Left ventricle myocardium superior (tissue), 1 donor: ENCODE measurements around the gene CELSR1. TPM values are rescaled to one million over a fixed set of nuclear protein-coding genes. Genes with fewer than 3 reads are reported as not detected.

Experiments used
- ATAC-seq: fragments of 200-7000 bp; cut with Tn5 transposase; one replicate; pipeline ENCODE4 v1.9.1; 2020; ENCODE audit warnings: mild to moderate bottlenecking, moderate library complexity
- DNase-seq: peaks from one replicate; pipeline ENCODE4 v3.0.0-alpha.2; 2020
- intact Hi-C: fragments of 100-400 bp; cut with micrococcal nuclease; formaldehyde crosslinking; loops from one replicate; pipeline ENCODE4 v1.11.0; 2022
- long read RNA-seq: library from polyadenylated mRNA; unstranded; transcript quantifications from one replicate; pipeline ENCODE4 v2.0.0, GENCODE V29; 2021
- total RNA-seq: library from RNA; stranded (reverse); fragmentation: NEBNext Ultra II Directional; extraction: Animal tissue kit (Norgen Biotek cat#: 25700); gene quantifications from one replicate; pipeline ENCODE4 v1.2.1, GENCODE V29; 2021
- donor health status: DM: no; HTN: yes; CAD: no; lungs with severe emphysema.

The CELSR1 gene
- total RNA-seq, result 9.7 TPM
- long read RNA-seq, partial matches to known transcripts, result 14 of 21 reads
- long read RNA-seq, other reads (novel, unspliced or antisense), result 7 of 21 reads

GRCh38 chr22:46537225-46537945 lies at the start of gene CELSR1:
Gene CELSR1 (minus strand): TSS chr22:46537620. CDS start chr22:46537170, 450 bp downstream.
- ATAC-seq (peak; percentile 65), DNase-seq (peak; percentile 59)
- intact Hi-C loops, result no loop called here

- ATAC-seq, result no peak
- intact Hi-C loops, result no loop called here
- peak; percentile 20 for DNase-seq
Observed at GRCh38 chr22:46587061-46587460, 49.6 kb upstream of the CELSR1 start.

- ATAC-seq (no peak), DNase-seq (peak; percentile 23)
- intact Hi-C loops, result no loop called here
Observed at GRCh38 chr22:46586531-46587011, 49.2 kb upstream of the CELSR1 start.

- DNase-seq, result no peak
- intact Hi-C loops, result no loop called here
- no peak for ATAC-seq
Observed at GRCh38 chr22:46586123-46586519, 48.7 kb upstream of the CELSR1 start.

GRCh38 chr22:46585340-46586122 lies 48.1 kb upstream of the CELSR1 start:
- intact Hi-C loops, result no loop called here
- peak; percentile 15 for DNase-seq
- ATAC-seq, result no peak

GRCh38 chr22:46584081-46584921 lies 46.9 kb upstream of the CELSR1 start:
- ATAC-seq (no peak), DNase-seq (peak; percentile 48)
- intact Hi-C loops, result no loop called here

- no peak for ATAC-seq
- peak; percentile 29 for DNase-seq
- intact Hi-C loops, result no loop called here
Observed at GRCh38 chr22:46583571-46583970, 46.2 kb upstream of the CELSR1 start.

GRCh38 chr22:46582281-46582933 lies 45.0 kb upstream of the CELSR1 start:
- intact Hi-C loops, result no loop called here
- ATAC-seq, result no peak
- peak; percentile 29 for DNase-seq

GRCh38 chr22:46581538-46582244 lies 44.3 kb upstream of the CELSR1 start:
- DNase-seq (peak; percentile 66), ATAC-seq (no peak)
- intact Hi-C loops, result no loop called here

GRCh38 chr22:46580940-46581537 lies 43.6 kb upstream of the CELSR1 start:
- DNase-seq, result peak; percentile 22
- no peak for ATAC-seq
- intact Hi-C loops, result no loop called here

GRCh38 chr22:46579751-46580449 lies 42.5 kb upstream of the CELSR1 start:
- intact Hi-C loops, result no loop called here
- DNase-seq (peak; percentile 32), ATAC-seq (no peak)

- DNase-seq (peak; percentile 82), ATAC-seq (peak; percentile 70)
Observed at GRCh38 chr22:46578824-46579561, 41.6 kb upstream of the CELSR1 start.

GRCh38 chr22:46578251-46578823 lies 40.9 kb upstream of the CELSR1 start:
- intact Hi-C loops, result no loop called here
- DNase-seq (peak; percentile 32), ATAC-seq (no peak)

More at GRCh38 chr22:46578824-46579561, 41.6 kb upstream of the CELSR1 start:
- intact Hi-C loops, result no loop called here

GRCh38 chr22:46577368-46578249 lies 40.2 kb upstream of the CELSR1 start:
- ATAC-seq (no peak), DNase-seq (peak; percentile 60)
- intact Hi-C loops, result no loop called here
